ENCODE data around the gene GTF2IRD1. TPM values are rescaled to one million over a fixed set of nuclear protein-coding genes. Genes with fewer than 3 reads are reported as not detected.

Gene GTF2IRD1
- total and polyA plus RNA-seq, 2 of the 13 experiments (the other 11 are each of a cell fraction or from before 2014, with no cell fraction given), result 16.5 to 26.7 TPM

DNA sequence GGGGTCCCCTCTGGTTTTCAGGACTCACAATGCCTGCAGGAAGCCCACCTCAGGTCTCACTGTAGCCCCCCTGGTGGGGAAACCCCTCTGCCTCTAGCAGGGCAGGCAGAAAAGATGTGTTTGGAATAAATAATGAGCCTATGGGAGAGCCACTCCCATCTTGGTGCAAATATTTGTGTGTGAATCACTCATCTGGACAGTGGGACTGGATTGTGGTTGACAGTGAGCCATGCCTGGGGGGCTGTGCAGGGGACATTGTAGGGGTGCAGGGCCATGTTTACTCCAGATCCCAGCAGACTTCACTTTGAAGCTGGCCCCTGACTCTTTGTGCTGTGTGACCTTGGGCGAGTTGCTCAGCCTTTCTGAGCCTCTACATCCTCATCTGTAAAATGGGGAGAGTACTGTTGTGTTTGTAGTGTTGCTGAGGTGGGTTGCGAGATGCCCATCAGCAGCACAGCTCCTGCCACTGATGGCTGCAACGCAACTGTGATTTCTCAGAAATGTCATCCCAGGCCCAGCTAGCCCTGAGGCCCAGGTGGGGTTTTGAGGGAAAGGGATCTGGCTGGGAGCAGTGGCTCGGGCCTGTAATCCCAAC, 20.7 kb downstream of the GTF2IRD1 start (continued):
- TF ChIP-seq ZNF569 (CRISPR knock-in tag; IDR thresholded peaks at IDR 0.05; ENCODE audit: borderline replicate concordance), result no peak
- peak; percentile 97 for TF ChIP-seq ZNF768 (CRISPR knock-in tag; IDR thresholded peaks at IDR 0.05)
- TF ChIP-seq ZFP36 (IDR thresholded peaks at IDR 0.05; ENCODE audit: borderline replicate concordance, low read depth, low read length, partially characterized antibody), result no peak
- TF ChIP-seq KLF12 (CRISPR knock-in tag; IDR thresholded peaks at IDR 0.05; ENCODE audit: borderline replicate concordance), result no peak
- TF ChIP-seq ZMYM3 (CRISPR knock-in tag; IDR thresholded peaks at IDR 0.05), result peak; percentile 77

DNA sequence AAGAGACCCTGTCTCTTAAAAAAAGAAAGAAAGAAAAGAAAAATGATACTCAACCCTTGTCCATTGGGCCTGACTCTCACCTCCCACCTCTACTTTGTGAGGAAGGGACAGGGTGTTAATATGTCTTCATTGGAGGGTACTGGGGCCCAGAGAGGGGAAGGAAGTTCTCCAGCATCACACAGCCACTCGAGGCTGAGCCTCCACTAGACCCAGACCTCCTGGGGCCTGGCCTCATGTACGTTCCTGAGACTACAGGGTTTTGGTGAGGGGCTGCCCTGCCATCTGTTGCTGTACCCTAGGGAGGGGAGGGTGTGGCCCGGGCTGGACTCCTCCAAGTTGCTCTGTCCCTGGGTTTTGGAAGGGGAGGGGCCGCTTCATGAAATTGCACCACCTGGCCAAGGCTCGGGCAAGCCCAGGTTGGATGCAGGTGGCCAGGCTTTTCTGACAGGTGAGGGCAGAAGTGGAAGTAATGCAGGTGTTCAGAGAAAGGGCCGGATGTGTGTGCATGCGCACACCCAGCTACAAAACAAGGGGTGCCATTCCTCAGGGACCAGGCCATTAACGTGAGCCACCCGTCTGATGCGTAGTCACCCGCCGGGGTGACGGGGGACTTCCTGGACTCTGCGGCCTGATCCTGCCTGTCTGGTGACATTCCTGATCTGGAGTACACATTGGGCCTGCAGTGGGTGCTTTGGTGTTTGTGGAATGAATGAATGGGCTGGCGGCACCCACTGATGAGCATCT, 21.7 kb downstream of the GTF2IRD1 start:
- BruUV-seq (replicated peaks), result no TSS peak
- FAIRE-seq (no peak), ATAC-seq (no peak), DNase-seq (ENCODE audit: low spot score) (no peak)
- Histone ChIP-seq H2AFZ (ENCODE audit: low read length) (no peak overlapping the region), H3K4me2 (ENCODE audit: low read depth, low read length) (no peak overlapping the region), H3K4me1 (ENCODE audit: insufficient read depth, low read length) (peaks cover 32% of the 10 kb centered on the region), H3K27ac (ENCODE audit: extremely low read length, insufficient read depth, low read length) (no peak overlapping the region), H3K9ac (ENCODE audit: insufficient read depth, low read depth, low read length) (no peak overlapping the region), H3K27me3 (ENCODE audit: control insufficient read depth in 1 of 2, insufficient read depth in 2 of 2, low read length in 2 of 2) (no peaks in the 10 kb centered on the region), H3K4me3 (replicated peaks in 1 of 3; ENCODE audit: insufficient read depth in 1 of 3, low read depth in 2 of 3, low read length in 3 of 3) (no peak overlapping the region), H4K20me1 (ENCODE audit: insufficient read depth, low read length) (0 out of 2 replicates have a peak, but pooled peaks cover 4% of the 10 kb centered on the region), H3K9me3 (ENCODE audit: low read length) (no peaks in the 10 kb centered on the region), H3K36me3 (replicated peaks in 1 of 2; ENCODE audit: control insufficient read depth in 1 of 2, insufficient read depth in 2 of 2, low read length in 2 of 2) (peaks cover 0 to 2% of the 10 kb centered on the region in 2 experiments; a peak in 1 of 5 replicates), H3K79me2 (ENCODE audit: insufficient read depth, low read length) (peaks cover 8% of the 10 kb centered on the region)
- WGBS (ENCODE audit: low lambda C conversion rate), result 98% methylated on average over 6 of the region's 15 CpGs
- intact Hi-C loops (cut with micrococcal nuclease; ENCODE audit: unreplicated experiment), result no loop called here
- in situ Hi-C loops (cut with HindIII; ENCODE audit: extremely low pct_ligation_motif_present, low pct_unique_long_range_greater_than_20kb), result no loop called here
- ChIA-PET CTCF (ENCODE audit: low intra/inter-chr PET ratio, low total read pairs) (no interaction called here), POLR2A (no interaction called here)
- TF ChIP-seq ZNF768 (CRISPR knock-in tag; IDR thresholded peaks at IDR 0.05), result peak; percentile 90
- peak; percentile 55 for TF ChIP-seq AGO2 (optimal IDR thresholded peaks at IDR 0.05; ENCODE audit: low read depth, low read length)
- TF ChIP-seq, protein P1, sequence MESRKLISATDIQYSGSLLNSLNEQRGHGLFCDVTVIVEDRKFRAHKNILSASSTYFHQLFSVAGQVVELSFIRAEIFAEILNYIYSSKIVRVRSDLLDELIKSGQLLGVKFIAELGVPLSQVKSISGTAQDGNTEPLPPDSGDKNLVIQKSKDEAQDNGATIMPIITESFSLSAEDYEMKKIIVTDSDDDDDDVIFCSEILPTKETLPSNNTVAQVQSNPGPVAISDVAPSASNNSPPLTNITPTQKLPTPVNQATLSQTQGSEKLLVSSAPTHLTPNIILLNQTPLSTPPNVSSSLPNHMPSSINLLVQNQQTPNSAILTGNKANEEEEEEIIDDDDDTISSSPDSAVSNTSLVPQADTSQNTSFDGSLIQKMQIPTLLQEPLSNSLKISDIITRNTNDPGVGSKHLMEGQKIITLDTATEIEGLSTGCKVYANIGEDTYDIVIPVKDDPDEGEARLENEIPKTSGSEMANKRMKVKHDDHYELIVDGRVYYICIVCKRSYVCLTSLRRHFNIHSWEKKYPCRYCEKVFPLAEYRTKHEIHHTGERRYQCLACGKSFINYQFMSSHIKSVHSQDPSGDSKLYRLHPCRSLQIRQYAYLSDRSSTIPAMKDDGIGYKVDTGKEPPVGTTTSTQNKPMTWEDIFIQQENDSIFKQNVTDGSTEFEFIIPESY (CRISPR knock-in tag; IDR thresholded peaks at IDR 0.05), result 0 out of 2 replicates have a peak, but pooled peaks have one; percentile 39
- TF ChIP-seq DNMT1 (CRISPR knock-in tag; IDR thresholded peaks at IDR 0.05), result no peak
